C4-2B (cell line): ENCODE data around the gene MTIF2.

Source experiments
- CTCF ChIP-seq: fragments of 450-650 bp; conservative IDR thresholded peaks from 2 replicates; pipeline ENCODE4 v1.5.1; 2017; ENCODE audit warnings: mild to moderate bottlenecking
- ZFX ChIP-seq: fragments of 450-650 bp; IDR thresholded peaks from 2 replicates; pipeline ENCODE4 v1.6.1; 2017

DNA sequence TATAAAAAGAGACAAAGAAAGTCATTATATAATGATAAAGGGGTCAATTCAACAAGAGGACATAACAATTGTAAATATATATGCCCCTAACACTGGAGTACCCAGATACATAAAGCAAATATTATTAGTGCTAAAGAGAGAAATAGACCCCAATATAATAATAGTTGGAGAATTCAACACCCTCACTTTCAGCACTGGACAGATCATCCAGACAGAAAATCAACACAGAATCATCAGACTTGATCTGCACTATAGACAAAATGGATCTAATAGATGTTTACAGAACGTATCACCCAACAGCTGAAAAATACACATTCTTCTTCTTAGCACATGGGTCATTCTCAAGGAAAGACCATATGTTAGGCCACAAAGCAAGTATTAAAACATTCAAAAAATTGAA, 68.6 kb downstream of the MTIF2 start:
- TF ChIP-seq CTCF (no peak), ZFX (no peak)
